Thoracic aorta (tissue), 2 donors: ENCODE results near the gene ANKRD6. TPM values are rescaled to one million over a fixed set of nuclear protein-coding genes. Genes with fewer than 3 reads are reported as not detected.

ENCODE experiments used
- ATAC-seq: fragments of 150-250 bp; one replicate; pipeline ENCODE4 v1.8.0; 2017; ENCODE audit warnings: low read depth; ENCODE audit not compliant: insufficient number of reproducible peaks, low FRiP score
- DNase-seq: peaks from one replicate; pipeline ENCODE4 v3.0.0-alpha.2; 2020; ENCODE audit warnings: low spot score
- H3K27ac ChIP-seq, 2 donors: fragments of 200-600 bp; sonication (generic); 1 replicate in 1 of 2; 2 replicates in 1 of 2; pipeline ENCODE4 v1.5.1; 2016; ENCODE audit warnings: mild to moderate bottlenecking in 2 of 2, moderate library complexity in 2 of 2
- H3K27me3 ChIP-seq: fragments of 200-600 bp; sonication (generic); replicated peaks from 2 replicates; pipeline ENCODE4 v1.6.0; 2016; ENCODE audit warnings: mild to moderate bottlenecking; ENCODE audit not compliant: insufficient read depth
- H3K36me3 ChIP-seq: fragments of 200-600 bp; sonication (generic); one replicate; pipeline ENCODE4 v1.5.1; 2016
- H3K4me1 ChIP-seq, 2 donors: fragments of 200-600 bp; sonication (generic); 1 replicate in 1 of 2; 2 replicates in 1 of 2; pipeline versions ENCODE4 v1.5.1 to v1.6.0; 2016; ENCODE audit warnings: low read depth in 2 of 2, mild to moderate bottlenecking in 1 of 2; ENCODE audit not compliant: control insufficient read depth in 1 of 2
- H3K4me3 ChIP-seq: fragments of 200-600 bp; sonication (generic); 2 replicates; pipeline ENCODE4 v1.5.1; 2016; ENCODE audit warnings: mild to moderate bottlenecking
- H3K9me3 ChIP-seq: fragments of 200-600 bp; sonication (generic); 2 replicates; pipeline ENCODE4 v1.5.1; 2016
- total RNA-seq, 2 donors: library from RNA; depleted of rRNA; stranded (reverse); fragments of >200 nt; gene quantifications; one replicate each; pipeline versions ENCODE4 v1.1.0 to v1.2.3, GENCODE V29; 2016
- TF ChIP-seq, protein P1 (sequence below): fragments of 200-600 bp; sonication (generic); IDR thresholded peaks from one replicate; pipeline ENCODE4 v1.5.1; 2019; ENCODE audit warnings: antibody characterized with exemption

Gene ANKRD6
- total RNA-seq, 2 donors from 2014 or later, result 35.3 to 91.9 TPM

DNA sequence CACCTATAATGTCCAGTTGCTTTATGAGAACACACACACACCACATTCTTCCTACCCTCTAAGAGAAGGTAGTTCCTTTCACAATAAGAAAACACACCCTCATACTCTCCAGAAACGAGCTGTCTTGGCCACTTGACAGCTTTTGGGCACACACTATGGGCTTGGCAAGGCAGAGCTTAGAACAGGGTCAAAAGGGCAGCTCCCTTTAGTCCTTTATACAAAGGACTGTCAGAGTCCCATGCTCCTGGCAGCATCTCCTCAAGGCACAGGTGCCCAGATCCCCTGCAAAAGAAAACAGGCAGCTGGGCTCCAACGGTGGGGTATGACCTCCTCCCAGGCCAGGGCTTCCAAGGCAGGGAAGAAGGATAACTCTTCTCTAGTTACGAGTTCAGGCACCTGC, 210.5 kb downstream of the ANKRD6 start:
- ATAC-seq, result no peak

GRCh38 chr6:89644864-89645263, 211.9 kb downstream of the ANKRD6 start:
- Histone ChIP-seq H3K9me3 (no peaks in the 10 kb centered on the region), H3K4me3 (no peak overlapping the region), H3K4me1 (no peaks in the 10 kb centered on the region), H3K36me3 (peaks cover 23% of the 10 kb centered on the region), H3K27ac (no peak overlapping the region), H3K27me3 (no peaks in the 10 kb centered on the region)
- ATAC-seq (no peak), DNase-seq (no peak)
- TF ChIP-seq, protein P1, sequence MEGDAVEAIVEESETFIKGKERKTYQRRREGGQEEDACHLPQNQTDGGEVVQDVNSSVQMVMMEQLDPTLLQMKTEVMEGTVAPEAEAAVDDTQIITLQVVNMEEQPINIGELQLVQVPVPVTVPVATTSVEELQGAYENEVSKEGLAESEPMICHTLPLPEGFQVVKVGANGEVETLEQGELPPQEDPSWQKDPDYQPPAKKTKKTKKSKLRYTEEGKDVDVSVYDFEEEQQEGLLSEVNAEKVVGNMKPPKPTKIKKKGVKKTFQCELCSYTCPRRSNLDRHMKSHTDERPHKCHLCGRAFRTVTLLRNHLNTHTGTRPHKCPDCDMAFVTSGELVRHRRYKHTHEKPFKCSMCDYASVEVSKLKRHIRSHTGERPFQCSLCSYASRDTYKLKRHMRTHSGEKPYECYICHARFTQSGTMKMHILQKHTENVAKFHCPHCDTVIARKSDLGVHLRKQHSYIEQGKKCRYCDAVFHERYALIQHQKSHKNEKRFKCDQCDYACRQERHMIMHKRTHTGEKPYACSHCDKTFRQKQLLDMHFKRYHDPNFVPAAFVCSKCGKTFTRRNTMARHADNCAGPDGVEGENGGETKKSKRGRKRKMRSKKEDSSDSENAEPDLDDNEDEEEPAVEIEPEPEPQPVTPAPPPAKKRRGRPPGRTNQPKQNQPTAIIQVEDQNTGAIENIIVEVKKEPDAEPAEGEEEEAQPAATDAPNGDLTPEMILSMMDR, result no peak

More for the DNA sequence above, 210.5 kb downstream of the ANKRD6 start:
- H3K27ac ChIP-seq, result no peak overlapping the region
- TF ChIP-seq, protein P1, result no peak
- DNase-seq, result no peak
- peaks cover 22% of the 10 kb centered on the region for H3K36me3 ChIP-seq
- H3K4me1 ChIP-seq, result peaks cover 5 to 10% of the 10 kb centered on the region in 2 donors
- no peaks in the 10 kb centered on the region for H3K9me3 ChIP-seq
- no peak overlapping the region for H3K4me3 ChIP-seq
- H3K27me3 ChIP-seq, result no peaks in the 10 kb centered on the region

DNA sequence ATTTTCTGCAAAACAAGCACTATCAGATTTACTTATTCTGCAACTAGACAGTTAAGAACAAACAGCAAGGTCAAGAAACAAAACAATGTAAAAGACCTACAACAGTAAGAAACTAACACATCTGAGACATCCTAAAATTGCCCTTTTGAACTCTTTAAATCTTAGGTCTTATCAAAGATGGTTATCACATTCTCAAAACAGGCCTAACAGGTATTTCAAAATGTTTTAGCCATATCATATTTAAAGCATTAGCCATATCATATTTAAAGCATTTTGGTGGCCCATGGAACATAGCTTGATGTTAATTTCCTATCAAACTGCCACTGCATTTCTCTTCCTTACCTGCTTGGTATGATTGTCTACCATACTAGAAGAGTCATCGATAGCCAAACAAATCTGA, 216.7 kb downstream of the ANKRD6 start:
- DNase-seq, result no peak
- Histone ChIP-seq H3K4me1 (no peaks in the 10 kb centered on the region), H3K9me3 (no peaks in the 10 kb centered on the region), H3K27ac (no peak overlapping the region), H3K36me3 (peaks cover 39% of the 10 kb centered on the region), H3K4me3 (no peak overlapping the region), H3K27me3 (no peaks in the 10 kb centered on the region)
- TF ChIP-seq, protein P1, result no peak
- ATAC-seq, result no peak

GRCh38 chr6:89650579-89650978, 217.6 kb downstream of the ANKRD6 start:
- Histone ChIP-seq H3K27ac (no peak overlapping the region), H3K4me3 (no peak overlapping the region), H3K4me1 (no peaks in the 10 kb centered on the region), H3K27me3 (no peaks in the 10 kb centered on the region), H3K9me3 (no peaks in the 10 kb centered on the region), H3K36me3 (peaks cover 42% of the 10 kb centered on the region)
- DNase-seq, result no peak
- TF ChIP-seq, protein P1, result no peak
- ATAC-seq, result no peak

- H3K4me3 ChIP-seq, result no peak overlapping the region
- DNase-seq, result no peak
- no peaks in the 10 kb centered on the region for H3K4me1 ChIP-seq
- H3K36me3 ChIP-seq, result peaks cover 41% of the 10 kb centered on the region
- ATAC-seq, result no peak
- H3K9me3 ChIP-seq, result no peaks in the 10 kb centered on the region
- no peak overlapping the region for H3K27ac ChIP-seq
- TF ChIP-seq, protein P1, result no peak
- H3K27me3 ChIP-seq, result no peaks in the 10 kb centered on the region
Measured at GRCh38 chr6:89655122-89655521, 222.2 kb downstream of the ANKRD6 start.
